ENCODE results near the gene TRIM39. TPM values are rescaled to one million over a fixed set of nuclear protein-coding genes. Genes with fewer than 3 reads are reported as not detected.
A peak's percentile ranks its signal among the peaks of the same experiment; 100 is the strongest.

TRIM39 gene
- total RNA-seq, 1 donor from 2014 or later = 10.1 TPM

DNA sequence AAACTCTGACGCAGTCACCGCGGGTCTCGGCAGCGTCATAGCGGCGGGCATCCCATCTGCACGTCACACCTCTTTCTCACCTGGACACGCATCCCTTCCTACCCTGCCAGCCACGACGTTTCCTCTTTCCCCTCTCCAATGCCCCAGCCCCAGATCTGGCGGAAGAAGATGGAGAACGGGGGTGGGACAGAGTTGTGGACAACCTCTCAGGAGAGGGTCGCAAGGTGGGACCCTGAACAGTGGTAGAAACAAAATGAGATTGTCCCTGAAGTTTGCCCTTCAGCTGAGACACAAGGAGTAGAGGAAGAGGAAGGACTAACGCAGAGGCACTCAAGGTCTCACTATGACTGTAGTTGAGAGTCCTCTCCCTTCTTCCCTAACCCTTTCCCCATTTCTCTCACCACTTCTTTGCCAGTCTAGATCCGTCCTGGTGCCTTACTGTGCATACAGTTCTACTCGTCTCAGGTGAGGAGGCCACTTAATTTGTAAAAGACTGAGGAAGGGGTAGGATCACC is 562 bp downstream of the TRIM39 start:
- no peak for DNase-seq (ENCODE audit: low read depth in 2 of 2)

DNA sequence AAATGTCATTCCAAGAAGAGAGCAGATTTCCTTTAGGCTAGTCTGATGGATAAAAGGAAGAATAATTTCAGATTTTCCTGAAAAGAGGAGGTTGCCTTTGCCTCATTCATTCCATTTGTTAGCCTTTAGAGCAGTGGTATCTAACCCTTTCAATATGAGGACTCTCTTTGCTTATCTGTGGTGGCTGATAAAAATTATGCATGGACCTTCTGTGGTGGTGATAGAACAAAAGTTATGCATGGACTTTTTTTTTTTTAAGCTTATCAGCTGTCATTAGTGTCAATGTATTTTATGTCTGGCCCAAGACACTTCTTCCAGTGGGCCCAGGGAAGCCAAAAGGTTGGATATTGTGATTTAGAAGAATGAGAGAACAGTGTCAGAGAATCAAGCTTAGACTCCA is 1.7 kb downstream of the TRIM39 start:
- DNase-seq (ENCODE audit: low read depth in 2 of 2) = no peak

DNA sequence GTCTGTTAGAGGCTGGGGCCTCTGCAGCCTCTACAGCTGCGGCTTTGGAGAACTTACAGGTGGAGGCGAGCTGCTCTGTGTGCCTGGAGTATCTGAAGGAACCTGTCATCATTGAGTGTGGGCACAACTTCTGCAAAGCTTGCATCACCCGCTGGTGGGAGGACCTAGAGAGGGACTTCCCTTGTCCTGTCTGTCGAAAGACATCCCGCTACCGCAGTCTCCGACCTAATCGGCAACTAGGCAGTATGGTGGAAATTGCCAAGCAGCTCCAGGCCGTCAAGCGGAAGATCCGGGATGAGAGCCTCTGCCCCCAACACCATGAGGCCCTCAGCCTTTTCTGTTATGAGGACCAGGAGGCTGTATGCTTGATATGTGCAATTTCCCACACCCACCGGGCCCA is 2.6 kb downstream of the TRIM39 start:
- DNase-seq (ENCODE audit: low read depth in 2 of 2) = no peak

DNA sequence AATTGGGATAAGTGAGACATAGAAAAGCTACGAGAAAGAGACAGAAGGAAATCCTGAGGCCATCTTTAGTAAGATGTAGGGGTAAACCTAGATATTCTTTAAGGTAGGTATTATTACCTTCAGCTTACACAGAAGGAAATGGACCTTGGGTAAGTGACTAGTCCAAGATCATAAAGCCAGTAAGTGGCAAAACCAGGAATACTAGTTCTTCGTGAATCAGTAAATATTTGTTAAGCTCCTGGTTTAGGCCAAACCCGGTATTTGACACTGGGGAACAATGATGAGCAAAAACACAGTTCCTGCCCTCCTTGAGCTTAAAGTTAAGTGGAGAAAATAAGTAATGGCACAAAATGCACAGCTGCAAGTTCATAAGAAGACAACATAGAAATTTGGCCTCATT is 5.3 kb downstream of the TRIM39 start:
- DNase-seq (ENCODE audit: low read depth in 2 of 2) = no peak

DNA sequence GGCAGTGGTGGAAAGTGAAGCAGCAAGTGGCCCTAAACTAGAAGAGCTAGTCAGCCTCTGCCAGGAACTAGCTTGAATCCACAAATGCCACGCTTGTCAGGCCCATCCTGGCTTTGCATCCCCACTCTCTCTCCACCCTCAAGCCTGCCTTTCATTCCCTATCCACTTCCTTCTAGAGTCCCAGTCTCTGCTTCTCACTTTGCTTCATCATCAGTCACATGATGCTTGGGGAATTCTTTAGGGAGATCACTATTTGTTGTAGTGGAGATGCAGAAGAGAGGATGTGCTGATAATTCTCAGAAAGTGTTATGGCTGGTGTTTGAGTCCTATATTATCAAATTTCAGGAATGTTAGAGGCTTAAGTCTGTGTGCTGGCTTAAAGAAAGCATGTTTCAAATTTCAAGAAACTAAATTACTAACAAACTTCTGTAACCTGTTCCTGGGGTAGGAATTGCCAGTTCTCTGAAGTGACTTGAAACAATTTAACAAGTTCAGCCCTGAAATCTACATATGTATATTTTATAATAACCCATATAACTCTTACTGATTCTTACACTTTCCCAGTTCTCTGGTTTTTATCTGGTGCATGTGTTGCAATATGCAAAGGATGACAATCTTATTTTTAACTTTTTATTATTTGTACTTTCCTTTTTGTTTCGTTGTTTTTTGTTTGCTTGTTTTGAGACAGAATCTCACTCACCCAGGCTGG is 7.5 kb downstream of the TRIM39 start:
- no peak for DNase-seq (ENCODE audit: low read depth in 2 of 2)

DNA sequence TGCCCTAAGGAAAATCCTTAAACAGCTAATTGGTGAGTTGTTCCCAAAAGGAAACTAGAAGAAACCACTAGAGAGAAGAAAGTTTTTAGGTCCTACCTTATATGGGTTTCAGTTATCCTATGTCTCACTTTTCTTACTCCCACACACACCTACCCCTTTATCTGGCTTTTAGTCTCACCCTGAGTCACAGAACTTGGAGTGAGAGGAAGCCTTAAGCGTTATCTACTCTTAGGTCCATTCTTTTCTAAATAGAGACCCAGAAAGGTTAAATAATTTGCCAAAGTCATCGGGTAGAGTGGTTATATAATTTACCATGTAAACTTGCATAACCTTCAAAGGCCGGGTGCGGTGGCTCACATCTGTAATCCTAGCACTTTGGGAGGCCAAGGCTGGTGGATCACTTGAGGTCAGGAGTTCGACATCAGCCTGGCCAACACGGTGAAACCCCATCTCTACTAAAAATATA is 13.9 kb downstream of the TRIM39 start:
- no peak for DNase-seq (ENCODE audit: low read depth in 2 of 2)

DNA sequence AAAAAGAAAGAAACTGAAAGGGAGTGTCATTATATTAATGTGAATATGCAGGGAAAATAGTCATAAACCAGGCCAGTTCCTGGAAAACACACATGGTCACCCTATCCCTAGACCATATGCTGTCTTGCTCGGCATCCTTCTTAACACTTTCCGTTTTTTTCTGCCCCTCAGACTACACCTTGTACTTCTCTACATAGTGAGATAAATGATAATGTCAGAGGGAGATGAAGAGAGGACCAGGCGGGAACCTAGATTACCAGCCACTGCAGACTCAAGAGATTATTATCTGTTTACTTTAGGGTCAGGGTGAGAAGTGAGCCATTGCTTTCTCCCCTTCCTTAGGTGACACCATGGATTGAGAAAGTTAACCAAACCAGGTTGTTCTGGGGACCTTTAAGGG is 14.5 kb downstream of the TRIM39 start:
- DNase-seq (ENCODE audit: low read depth in 2 of 2) = no peak

DNA sequence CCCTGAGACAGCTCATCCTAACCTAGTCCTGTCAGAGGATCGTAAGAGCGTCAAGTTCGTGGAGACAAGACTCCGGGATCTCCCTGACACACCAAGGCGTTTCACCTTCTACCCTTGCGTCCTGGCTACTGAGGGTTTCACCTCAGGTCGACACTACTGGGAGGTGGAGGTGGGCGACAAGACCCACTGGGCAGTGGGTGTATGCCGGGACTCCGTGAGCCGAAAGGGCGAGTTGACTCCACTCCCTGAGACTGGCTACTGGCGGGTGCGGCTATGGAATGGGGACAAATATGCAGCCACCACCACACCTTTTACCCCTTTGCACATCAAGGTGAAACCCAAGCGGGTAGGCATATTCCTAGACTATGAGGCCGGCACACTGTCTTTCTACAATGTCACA is 15.0 kb downstream of the TRIM39 start:
- no peak for DNase-seq (ENCODE audit: low read depth in 2 of 2)

DNA sequence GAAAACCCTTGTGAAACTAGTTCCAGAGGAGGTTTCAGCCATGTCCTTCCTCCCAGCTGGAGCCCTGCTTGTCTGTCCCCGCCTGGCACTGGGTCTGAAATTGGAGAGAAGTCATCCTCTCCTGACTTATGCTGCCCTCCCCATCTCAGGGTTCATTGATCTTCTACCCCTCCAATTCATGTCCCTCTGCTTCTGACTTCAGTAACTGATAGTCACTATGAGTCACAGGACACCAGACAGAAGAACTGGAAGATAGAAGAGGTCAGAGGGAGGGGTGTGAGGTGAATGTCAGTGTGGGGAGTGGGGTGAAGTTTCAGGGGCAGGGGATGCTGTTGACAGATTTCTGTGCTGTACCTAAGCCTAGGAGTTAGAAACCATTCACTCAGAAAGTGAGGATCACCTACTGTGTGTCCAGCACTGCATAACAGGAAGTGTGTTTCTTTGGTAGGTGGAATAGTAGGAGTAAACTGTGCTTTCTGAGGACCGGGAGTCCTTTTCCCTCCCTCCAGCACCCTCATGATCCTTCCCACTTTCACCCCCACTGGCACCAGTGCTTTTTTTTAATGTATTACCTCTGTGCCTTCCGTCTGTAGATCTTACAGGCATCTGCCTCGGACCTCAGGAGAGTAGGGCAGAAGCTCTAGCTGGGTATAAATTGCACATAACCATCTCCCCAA is 17.6 kb downstream of the TRIM39 start:
- no peak for DNase-seq (ENCODE audit: low read depth in 2 of 2)

DNA sequence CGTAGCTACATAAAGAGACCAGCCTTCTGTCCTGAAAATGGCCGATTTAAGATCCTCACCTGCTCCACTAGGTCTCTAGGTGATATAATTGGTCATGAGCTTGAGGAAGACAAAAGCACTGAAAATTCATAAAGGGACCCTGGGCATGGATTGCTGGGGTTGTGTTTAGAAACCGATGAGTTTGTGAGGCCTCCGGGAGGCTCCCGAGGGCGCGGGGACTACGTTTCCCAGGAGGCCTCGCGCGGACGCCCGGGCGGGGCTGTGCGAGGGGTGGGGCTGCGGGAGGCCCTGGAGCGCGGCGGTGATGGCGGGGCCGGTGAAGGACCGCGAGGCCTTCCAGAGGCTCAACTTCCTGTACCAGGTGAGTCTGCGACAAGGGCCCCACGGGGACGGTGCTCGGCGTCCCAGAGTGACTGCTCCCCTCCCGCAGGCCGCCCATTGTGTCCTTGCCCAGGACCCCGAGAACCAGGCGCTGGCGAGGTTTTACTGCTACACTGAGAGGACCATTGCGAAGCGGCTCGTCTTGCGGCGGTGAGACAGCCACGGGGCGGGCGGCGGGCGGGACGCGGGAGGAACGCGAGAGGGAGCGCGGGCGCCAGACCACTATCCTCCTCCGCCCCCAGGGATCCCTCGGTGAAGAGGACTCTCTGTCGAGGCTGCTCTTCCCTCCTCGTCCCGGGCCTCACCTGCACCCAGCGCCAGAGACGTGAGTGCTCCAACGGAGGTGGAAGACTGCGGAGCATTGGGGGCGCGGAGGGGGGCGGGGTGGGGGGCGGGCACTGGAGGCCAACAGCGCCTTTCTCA is 18.3 kb downstream of the TRIM39 start, which contains the start of gene RPP21:
TSS of gene RPP21 (plus strand) at position 289 of the 804 bp plus-strand sequence. CDS start at position 305, 16 bp downstream.
- DNase-seq (ENCODE audit: low read depth in 2 of 2) = peak; percentile 82 to 85

DNA sequence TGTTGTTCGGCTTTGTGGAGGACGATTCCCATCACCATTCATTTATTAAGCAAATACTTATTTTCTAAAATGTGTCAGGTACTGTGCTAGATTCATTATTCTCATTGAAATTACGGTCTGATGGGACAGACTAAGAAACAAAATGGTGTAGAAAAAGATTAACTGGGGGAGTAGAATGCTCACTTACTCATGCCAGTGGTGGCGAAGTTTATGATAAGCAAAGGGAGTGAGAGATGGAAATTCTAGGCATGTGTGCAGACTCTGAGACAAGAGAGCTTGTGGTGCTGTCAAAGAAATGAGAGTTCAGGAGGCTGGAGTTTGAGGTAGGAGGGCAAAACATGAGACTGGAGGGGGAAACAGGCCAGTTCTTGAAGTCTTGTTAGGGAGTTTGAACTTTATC is 19.1 kb downstream of the TRIM39 start:
- DNase-seq (ENCODE audit: low read depth in 2 of 2) = no peak

DNA sequence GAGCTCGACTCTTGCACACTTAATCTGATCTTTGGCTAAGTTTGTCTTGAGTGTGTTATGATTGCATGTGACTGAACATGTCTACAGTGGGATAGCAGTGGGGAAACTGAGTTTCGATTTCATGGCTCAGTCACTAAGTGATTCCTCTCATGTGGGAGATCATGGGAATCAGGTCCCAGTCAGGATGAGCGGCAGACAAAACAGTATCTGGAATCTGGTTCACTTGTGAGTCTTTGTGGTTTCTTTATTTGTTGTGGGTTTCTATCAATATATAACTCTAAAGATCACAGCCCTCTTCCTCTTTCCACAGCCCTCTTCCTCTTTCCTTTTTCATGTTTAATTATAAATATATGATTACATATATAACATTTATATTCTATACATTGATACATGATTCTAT is 22.2 kb downstream of the TRIM39 start:
- no peak for DNase-seq (ENCODE audit: low read depth in 2 of 2)

DNA sequence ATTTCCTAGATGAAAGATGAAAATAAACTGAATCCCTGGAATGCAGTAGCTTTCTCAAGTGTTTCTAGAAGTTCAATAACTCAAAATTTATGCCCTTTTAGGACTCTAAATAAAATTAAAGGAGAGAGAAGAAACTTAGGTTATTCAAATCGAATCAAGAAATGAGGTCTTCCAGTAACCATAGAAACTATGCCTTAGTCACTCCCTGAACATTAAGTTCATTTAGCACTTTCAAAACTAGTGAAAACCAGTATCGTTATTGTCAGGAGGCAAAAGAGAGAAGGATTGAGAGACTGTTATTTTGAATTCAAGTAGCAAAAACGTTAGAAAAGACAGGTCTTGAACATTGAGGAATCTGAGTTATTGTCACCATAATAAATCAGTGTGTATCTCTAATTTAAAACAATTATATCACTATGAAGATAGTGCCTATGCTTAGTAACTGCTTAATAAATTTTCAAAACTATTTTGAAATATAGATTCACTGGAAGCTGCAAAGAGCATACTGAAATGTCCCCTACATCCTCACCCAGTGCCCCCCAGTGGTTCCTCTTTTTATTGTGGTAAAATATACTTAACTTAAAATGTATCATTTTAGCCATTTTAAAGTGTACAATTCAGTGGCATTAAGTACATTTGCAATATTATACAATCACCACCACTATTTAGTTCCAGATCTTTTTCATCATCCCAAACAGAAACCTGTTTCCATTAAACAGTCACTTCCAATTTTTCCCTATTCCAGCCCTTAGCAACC is 22.9 kb downstream of the TRIM39 start:
- no peak for DNase-seq (ENCODE audit: low read depth in 2 of 2)

DNA sequence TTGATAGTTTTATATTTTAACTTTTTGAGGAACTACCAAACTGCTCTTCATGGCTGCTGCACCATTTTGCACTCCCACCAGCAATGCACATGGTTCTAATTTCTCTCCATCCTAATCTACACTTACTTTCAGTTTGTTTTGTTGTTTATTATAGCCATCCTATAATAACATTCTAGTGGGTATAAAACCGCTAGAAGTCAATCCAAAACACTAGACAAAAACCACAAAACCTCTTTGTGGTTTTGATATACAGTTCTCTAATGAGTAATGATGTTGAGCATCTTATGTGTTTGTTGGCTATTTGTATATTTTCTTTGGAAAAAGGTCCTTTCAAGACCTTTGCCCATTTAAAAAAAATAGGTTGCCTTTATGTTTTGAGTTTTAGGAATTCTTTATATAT is 23.8 kb downstream of the TRIM39 start:
- DNase-seq (ENCODE audit: low read depth in 2 of 2) = no peak

DNA sequence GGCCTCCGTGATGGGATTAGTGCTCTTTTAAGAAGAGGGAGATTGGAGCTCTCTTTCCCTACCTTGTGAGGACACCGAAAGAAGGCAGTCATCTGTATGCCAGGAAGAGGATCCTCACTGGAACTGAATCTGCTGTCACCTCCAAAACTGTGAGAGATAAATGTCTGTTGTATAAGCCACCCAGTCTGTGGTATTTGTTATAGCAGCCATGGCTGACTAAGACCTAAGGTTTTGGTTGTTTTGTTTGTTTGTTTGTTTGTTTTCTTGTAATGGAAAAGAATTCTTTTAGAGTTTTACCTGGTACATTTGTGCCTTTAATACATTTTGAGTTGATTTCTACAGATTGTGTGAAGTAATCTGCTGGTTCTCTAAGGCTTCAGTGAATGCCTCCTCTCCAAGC is 25.8 kb downstream of the TRIM39 start:
- DNase-seq (ENCODE audit: low read depth in 2 of 2) = no peak

DNA sequence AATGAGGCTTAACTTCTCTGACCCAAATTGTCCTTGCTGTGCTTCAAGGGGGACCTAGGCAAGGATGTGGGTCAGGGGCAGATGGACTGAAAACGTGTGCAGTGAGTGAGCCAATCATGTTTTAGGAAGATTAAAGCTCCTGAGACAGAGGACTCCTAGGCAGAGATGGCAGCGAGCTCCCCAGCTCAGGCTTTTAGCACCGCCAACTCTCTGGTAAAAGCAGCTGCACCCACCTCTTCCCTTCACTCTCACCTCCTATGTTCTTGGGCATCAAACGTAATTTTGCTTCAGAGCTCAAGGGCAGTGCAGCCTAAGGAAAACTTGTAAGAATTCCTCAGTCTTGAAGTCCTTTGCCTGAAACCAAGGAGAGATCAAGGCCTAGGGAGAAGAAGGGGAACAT is 28.6 kb downstream of the TRIM39 start:
- no peak for DNase-seq (ENCODE audit: low read depth in 2 of 2)

DNA sequence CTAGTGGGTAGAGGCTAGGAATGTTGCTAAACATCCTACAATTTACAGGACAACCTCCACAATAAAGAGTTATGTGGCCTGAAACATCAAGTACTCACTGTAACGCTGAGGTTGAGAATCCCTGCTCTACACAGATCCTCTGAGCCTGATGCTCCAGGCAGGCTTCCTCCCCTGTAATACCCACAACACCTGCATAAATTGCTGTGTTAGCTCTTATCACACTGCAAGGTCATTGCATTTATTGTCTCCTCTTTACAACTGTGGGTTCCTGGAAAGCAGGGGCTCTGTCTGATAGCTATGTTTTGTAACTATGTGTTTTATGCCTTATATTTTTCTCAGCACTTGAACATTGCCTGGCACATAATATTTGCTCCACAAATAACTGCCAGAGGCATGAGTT is 29.8 kb downstream of the TRIM39 start:
- no peak for DNase-seq (ENCODE audit: low read depth in 2 of 2)

DNA sequence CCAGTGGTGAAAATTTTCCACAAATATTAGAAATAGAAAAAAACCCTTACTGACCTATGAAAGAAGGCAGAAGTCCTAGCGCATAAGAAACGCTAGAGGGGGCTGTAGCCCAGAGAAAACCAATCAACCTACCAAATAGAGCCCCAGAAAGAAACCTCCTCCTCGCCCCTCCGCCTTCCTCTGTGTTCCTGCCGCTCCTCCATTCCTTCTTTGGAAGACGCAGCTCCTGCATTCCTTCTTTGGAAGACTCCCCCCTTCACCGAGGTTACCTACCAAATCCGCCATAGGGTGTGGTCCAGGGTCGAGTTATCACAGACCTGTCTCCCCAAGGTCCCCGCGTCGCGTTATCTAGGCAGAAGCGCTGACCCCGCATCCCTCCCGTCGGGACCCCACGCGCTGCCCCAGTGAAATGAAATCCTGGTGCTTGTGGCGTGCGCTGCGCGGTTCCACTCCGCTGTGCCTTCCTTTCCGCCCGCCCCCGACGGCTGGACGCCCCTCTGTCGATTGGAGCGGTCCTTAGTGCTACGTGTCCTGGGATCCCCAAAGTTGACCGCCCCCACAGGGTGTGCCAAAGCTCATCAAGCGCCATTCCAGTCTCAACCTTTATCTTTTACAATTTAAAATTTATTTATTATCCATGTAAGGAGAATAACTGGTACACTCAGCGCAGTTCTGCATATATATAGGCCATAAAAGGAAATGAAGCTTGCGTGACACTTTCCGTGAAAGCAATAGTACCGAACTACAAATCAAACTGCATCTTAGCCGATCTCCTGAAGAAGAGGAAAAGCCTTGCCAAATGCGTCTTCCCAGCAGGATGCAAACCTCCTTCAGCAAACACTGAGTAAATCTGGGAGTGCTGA is 31.2 kb downstream of the TRIM39 start:
- DNase-seq (ENCODE audit: low read depth in 2 of 2) = peak; percentile 74 to 80

DNA sequence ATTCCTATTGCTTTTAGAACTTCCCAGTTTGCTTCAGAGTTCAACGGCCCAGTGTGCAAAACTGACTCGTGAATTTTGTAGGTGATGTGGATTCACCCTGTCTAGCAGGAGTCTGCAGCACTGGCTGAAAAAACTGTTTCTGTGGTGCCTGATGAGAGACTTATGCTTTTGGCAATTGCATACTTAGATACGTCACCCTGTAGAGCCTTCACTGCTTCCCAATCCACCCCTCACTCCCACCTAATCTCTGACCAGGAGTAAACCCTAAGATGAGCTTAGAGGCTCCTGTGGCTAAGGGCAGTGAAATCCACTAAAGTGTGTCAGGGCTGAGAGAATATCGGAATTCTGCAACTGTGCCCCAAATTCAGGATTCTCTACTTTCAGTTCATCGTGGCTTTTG is 32.5 kb downstream of the TRIM39 start:
- no peak for DNase-seq (ENCODE audit: low read depth in 2 of 2)

DNA sequence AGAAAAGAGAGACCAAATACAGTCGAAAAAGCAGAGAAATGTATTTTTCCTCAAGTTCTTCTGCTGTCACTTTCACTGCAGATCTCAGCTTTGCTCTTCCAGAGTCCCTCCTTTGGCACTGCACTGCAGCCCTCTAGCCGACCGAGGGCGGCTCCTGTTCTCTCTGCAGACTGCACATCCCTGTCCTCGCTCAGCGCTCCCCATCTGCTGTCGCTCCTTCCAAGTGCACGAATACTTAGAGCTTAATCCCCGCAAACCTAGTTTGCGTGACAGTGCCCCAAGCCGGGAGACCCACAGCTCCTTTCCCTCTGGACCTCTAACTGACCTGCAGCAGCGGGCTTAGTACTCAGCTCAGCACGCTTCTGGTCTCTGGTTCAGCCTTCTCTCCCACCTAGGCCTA is 33.4 kb downstream of the TRIM39 start:
- no peak for DNase-seq (ENCODE audit: low read depth in 2 of 2)
